NCI-H1092 treated with DMSO at 0.1 percent for 48 hours (cell line): Measurements from ENCODE around the gene STXBP2.

Experiments
- DNase-seq: peaks from one replicate; lab custom pipeline; 2025; lab: John Stamatoyannopoulos, UW

Gene STXBP2

GRCh38 chr19:7614859-7615741 is 21.8 kb upstream of the STXBP2 start:
- no peak for DNase-seq

- DNase-seq, result no peak
These were observed 19.7 kb upstream of the STXBP2 start for GRCh38 chr19:7617172-7617571.

DNA sequence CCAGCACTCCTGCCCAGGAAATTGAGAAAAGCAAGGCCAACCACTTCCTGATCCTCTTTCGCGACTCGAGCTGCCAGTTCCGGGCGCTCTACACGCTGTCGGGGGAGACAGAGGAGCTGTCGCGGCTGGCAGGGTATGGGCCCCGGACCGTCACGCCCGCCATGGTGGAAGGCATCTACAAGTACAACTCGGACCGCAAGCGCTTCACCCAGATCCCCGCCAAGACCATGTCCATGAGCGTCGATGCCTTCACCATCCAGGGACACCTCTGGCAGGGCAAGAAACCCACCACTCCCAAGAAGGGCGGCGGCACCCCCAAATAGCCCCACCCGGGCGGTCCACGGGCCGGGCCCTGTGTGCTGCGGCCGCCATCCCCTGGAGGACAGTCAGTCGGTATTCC is 19.2 kb upstream of the STXBP2 start:
- no peak for DNase-seq

- no peak for DNase-seq
These were observed 18.6 kb upstream of the STXBP2 start for GRCh38 chr19:7618348-7618747.

GRCh38 chr19:7618771-7619510 is 18.0 kb upstream of the STXBP2 start:
- no peak for DNase-seq

DNA sequence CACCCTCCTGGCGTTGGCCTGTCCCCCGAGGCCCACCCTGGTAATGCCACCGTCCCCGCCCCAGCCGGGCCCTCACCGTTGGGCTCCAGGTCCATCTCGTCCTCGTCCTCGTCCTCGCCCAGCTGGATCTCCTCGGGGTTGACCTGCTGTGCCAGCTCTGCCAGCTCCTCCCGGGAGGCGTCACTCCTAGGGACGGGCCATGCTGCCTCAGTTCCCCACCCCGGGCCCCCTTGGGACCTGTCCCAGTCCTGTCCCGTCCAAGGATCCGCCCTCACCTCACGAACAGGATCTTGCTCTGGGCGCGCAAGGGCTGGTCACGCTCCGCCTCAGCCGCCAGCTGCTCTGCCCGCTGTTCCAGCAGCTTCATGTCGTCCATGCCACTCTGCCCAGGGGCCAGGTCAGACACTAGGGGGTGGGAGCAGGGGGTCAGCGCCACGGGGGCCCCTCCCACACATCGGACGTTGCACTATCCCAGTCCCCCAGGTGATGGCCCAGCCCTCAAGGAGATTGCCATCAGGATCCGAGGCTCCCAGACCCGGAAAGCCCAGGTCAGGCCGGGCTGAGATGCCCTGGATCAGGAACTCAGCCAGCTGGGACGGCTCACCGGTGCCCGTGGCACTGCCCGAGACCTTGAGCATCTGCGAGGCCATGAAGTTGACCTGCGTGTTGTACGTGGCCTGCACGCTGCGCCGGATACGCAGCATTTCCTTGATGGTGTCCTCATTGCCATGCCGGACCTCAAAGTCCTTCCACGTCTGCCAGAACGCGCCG is 17.1 kb upstream of the STXBP2 start:
- DNase-seq, result no peak

- DNase-seq, result no peak
These were observed 16.2 kb upstream of the STXBP2 start for GRCh38 chr19:7620442-7621412.

DNA sequence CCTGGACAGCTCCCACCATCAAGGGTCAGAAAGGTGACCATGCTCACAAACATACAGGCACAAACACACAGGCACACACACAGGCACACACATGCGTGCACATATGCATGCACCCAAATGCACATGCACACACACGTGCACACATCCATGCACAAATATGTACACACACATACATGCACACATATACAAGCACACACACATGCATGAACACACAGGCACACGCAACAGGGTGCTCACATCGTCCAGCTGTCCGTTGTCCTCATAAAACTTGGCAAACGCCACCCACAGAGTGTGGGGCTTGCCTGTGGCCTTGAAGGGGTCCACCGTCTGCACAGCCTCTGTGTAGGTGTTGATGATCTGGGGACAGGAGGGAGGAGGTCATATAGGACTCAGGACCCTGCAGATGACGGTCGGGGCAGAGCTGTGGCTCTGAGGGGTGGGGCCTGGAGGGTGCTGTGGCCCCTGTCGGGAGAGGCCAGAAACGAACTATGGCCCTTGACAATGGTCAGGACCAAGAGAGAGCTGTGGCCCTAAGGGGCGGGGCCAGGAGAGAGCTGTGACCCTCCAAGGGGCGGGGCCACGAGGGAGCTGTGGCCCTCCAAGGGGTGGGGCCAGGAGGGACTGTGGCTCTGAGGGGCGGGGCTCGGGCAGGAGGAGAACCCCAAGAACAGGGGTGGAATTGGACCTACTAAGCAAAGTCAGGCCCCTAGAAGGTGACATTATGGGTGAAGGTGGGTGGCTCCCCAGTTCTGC is 13.8 kb upstream of the STXBP2 start:
- DNase-seq, result no peak

DNA sequence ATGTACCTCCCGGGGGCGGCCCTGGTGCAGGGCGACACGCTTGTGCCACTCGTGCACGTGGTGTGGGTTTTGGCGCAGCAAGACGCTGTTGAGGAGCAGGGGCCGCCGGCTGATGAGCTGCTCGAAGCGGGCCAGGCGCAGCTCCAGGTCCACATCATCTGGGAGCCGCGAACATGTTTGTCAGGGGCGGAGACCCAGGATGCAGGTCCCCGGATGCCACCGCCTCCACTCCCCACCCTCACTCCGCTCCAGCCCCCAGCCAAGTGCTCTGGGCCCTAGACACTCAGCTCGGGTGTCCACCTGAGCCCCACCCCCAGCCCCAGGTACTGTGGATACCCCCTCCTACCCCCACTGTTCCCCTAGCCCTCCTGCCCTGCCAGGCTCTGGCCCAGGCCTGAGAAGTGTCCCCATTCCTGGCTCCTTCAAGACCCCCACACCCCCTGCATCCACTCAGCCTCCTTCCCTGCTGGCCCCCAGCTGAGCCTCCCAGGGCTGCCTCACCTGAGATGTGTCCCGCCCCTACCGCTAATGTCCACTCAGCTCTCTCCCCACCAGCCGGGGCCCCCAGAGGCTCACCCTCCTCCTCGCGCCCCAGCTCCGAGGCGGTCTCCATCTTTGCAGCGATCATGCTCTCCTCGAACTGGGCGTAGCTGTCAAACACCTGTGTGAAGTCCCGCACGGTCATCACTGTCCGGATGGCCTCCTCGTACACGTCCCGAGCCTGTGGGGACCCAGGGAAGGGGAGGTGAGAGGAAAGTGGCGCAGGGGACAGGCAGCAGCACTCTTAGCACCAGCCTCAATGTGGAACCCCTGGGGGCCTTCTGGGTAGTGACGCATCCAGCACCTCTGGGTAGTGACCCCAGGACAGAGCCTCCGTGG is 12.9 kb upstream of the STXBP2 start:
- DNase-seq, result no peak

GRCh38 chr19:7624810-7625209 is 12.1 kb upstream of the STXBP2 start:
- DNase-seq, result no peak

DNA sequence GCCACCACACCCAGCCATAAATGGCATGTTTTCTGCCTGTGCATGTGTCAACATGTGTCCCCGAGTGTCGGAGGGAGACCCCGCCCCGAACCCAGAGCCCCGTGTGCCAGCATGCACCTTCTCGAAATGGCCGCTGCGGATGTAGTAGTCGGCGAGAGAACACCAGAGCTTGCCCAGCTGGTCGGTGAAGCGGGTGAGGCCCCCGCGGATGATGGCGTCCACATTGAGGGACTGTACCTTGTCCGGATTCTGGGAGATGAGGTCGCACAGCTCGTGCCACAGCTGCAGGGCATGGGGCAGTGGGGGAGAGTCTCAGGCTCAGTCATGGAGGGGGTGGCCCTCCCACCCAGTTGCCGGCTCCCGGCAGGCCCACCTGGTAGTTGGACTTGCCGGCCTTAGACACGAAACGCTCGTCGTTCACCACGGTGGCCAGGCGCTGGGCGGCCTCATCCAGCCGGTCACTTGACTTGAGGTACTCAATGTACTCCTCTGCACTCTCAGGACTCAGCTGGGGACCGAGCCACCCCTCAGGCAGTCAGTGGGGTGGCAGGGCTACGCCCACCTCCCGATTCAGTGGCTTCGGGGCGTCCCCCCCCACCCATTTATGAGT is 11.0 kb upstream of the STXBP2 start:
- DNase-seq, result no peak

DNA sequence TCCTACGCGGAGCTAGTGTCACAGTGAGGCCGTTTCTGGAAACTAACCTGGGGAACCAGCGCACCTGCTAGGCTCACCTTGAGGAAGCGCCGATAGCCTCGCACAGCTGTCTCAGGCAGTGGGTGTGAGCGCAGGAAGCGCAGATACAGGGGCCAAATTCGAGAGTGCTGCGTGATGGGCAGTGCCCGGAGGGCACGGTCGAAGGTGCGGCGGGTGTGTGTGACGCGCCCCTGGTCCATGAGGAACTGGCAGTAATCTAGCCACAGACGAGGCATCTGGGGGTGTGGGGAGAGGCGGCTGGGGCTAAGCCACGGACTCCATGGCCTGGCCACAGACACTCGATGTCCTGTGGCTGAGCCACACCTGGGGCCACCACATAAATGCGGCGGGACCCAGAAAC is 9.7 kb upstream of the STXBP2 start:
- DNase-seq, result no peak

DNA sequence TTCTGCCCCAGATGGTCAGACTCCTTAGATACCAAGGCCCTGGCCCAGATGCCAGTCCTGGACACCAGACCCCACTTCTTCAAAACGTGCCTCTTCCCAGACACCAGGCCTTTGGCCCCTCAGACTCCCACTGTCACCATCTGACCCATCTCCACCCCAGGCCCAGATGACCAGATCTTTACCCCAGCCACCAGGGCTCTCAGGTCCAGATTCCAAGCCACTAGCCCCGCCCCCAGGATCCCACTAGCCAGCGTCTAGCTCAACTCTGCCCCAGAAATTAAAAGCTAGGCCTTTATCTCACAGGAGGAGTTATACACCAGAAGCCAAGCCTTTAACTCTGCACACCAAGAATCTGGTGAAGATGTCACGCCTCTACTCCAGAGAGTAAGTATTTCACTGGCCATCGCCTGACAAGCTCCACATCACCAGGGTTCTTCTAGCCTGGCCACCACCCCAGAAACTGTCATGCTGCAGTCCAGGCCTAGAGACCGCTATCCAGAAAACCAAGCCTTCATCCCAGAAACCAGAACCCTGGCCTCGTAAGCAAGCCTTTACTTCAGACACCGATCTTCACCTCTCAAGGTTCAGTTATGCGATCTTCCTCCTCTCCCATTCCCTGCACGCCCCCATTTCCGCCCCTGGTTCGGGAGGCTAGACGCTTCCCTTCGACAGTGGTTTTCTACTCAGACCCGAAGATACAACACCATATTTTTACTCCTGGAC is 8.2 kb upstream of the STXBP2 start:
- no peak for DNase-seq

GRCh38 chr19:7629347-7630054 is 7.4 kb upstream of the STXBP2 start, which contains the start of the genes PET100 and XAB2:
Gene PET100 (plus strand): TSS chr19:7629793. CDS start chr19:7629834, 41 bp downstream.
Gene XAB2 (minus strand): TSS chr19:7629545. CDS start chr19:7629527, 18 bp downstream.
- peak; percentile 99 for DNase-seq

- no peak for DNase-seq
These were observed 5.3 kb upstream of the STXBP2 start for GRCh38 chr19:7631577-7631976.

DNA sequence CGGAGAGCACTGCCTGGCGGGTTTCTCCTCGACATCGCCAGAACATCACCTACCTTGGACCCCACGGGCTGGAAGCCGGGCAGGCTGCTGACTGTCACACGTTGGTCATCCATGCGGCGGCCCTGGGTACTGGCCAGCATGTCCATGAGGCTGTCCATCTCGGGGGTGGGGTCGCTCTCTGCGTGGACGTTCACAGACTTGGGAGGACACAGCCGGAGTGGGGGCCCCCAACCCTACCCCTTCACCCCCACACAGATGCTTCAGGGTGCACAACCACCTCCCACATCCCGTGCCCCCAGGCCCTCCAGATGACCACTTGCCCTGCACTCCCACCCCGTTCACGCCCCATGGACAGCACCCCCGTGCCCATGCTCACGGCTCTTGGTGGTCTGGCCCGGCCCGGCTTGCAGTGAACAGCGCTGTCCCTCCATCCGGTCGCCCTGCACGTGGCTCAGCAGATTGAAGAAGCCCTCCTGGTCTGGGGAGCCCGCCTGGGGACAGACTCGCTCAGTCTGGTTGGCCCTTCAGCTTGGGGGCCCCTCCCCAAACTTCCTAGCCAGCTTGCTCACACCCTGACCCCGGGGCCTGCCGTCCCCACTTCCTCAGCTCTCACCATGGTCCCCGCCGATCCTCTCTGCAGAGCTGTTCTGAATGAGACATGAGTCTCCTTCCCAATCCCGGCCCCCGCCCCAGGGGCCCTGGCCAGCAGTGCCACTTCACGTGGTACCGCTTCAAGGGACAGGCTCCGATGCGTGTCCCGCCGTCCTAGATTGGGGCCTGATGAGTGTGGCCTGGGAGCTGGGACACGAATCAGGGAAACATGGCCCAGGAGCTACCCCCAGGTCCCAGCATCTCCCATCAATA is 4.3 kb upstream of the STXBP2 start:
- no peak for DNase-seq

DNA sequence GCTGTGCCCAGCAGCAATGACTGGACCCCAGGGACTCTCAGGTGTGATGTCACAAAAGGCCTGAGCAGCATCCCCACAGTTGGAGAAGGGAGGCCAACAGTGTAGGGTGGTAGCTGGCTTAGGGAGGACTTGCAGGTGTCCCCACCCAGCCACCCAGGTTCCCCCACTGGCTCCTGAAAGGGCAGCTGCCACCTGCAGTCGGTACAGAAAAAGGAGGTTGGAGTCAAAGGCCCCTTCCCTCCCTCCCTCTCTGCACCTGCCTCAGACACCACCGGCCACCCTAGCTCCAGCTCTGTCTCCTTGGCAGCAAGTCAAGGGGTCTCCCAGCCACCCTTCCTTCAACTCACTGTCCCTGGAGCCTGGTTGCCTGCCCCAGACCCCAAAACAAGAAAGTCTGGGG is 3.2 kb upstream of the STXBP2 start, which contains the start of gene PCP2:
TSS of gene PCP2 (minus strand) at position 22 of the 400 bp plus-strand sequence. CDS start 262 bp downstream, outside the sequence.
- DNase-seq, result no peak
